Forelimb muscle (tissue), 1 donor: Measurements from ENCODE around the gene CAMK2B. TPM values are rescaled to one million over a fixed set of nuclear protein-coding genes. Genes with fewer than 3 reads are reported as not detected.
A peak's percentile ranks its signal among the peaks of the same experiment; 100 is the strongest.

ENCODE experiments used
- DNase-seq: peaks from one replicate; pipeline ENCODE4 v3.0.0-alpha.2; 2013; ENCODE audit warnings: low read depth
- polyA plus RNA-seq: library from polyadenylated mRNA; unstranded; fragments of 120-200 nt; gene quantifications from one replicate; pipeline ENCODE4 v1.2.1, GENCODE V29; 2013; ENCODE audit not compliant: insufficient read length

Gene CAMK2B
- polyA plus RNA-seq, 1 donor: 22.9 TPM

GRCh38 chr7:44257618-44258422, 67.6 kb downstream of the CAMK2B start:
- peak; percentile 31 for DNase-seq

DNA sequence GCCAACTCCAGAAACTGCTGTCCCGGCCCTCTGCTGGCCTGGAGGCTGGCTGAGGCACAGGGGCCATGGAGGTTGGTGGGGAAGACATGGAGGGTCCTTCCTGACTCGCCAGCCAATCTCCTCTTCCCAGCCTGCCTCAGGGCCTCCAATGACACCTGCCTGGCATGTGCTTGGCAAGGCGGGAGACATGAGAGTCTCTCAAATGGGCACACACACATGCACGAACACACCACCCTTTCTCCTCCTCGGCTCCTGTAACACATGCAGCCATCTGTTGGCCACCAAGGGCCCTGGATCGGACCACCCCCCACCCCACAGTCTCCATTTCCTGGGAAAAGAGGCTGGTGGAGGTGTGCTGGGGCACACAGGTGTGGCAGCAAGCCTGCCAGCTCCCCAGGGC, 68.2 kb downstream of the CAMK2B start:
- no peak for DNase-seq

GRCh38 chr7:44256459-44256858, 68.9 kb downstream of the CAMK2B start:
- no peak for DNase-seq

DNA sequence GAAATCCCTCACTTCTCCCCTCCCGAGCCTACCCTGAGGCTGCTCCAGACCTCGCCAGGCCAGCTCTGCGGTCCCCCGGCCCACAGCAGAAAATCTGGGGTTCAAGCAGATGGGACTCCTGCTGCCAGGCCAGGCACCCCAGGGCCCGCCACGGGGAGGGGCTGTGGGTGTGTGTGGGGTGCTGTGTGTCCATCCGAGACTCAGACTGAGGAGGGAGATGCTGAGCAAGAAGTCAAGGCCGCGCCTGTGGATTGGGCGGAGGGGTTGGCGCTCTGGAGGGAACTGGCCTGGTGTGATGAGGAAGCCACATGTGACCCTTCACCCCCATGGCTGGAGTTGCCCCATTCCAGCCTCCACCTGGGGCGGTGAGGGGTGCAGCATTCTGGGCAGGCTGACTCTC, 73.5 kb downstream of the CAMK2B start:
- DNase-seq: no peak

DNA sequence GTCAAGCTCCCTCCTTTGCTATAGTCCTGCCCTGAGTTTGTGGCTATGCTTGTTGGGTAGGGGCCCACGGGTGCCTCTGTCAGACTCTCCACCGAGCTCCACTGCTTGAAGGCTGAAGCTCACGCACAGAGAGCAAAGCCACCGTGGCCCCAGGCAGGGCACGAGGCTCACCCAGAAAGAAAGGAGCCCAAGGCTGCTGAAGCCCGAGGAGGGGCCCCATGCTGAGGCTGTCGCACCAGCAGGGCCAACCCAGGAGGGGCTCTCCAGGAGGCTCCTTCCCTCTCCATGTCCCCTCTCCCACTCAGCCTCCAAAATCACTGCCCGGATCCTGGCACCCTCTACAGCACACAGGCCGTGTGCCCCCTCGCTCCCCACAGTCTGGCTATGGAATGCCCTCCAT, 74.1 kb downstream of the CAMK2B start:
- DNase-seq: no peak

- DNase-seq: no peak
Measured at GRCh38 chr7:44249639-44250234, 75.7 kb downstream of the CAMK2B start.

- no peak for DNase-seq
Measured at GRCh38 chr7:44247868-44248651, 77.3 kb downstream of the CAMK2B start.

DNA sequence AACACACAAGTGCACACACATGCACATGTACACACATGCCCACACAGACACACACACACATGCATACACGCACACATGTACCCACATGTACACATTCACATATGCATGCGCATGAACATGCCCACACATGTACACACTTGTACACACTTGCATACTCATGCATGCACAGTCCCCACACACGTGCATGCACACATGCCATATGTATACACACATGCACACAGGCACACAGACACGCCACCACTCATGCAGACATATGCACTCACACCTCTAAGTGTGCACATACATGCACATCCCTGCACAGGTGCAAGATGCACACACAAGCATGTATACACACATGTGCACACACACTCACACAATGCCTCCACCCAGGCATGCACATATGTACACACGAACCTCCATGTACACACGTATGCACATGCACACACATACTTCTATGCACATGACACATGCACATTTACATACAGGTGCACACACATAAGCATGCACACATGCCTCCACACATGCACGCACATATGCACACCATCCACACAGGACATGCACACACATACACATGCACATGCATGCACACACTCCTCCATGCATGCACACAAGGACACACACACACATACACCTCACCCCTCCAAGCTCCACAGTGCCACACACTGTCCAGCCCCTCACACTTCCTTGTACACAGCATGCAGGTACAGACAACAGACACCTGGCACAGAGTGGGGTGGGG, 78.8 kb downstream of the CAMK2B start:
- DNase-seq: no peak

DNA sequence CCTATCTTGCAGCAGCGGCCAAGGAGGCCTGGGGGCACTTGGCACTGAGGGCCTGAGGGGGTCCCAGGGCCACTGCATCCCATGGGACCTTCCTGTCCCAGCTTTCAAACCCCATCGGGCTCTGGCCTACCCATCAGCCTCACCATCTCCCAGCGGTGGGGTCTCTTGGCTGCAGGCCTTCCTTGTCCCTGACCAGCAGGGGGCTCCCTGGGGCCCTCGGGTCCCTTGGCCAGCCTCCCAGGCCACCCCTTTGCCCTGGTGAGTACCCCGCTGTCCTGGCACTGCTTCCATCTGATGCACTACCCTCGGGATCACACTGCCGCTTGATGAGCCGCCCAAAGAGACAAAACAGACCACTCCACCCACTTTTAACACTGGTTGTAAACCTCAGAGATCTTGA, 81.1 kb downstream of the CAMK2B start:
- DNase-seq: no peak

- no peak for DNase-seq
Measured at GRCh38 chr7:44242091-44242490, 83.3 kb downstream of the CAMK2B start.

GRCh38 chr7:44240983-44241510, 84.3 kb downstream of the CAMK2B start:
- DNase-seq: no peak

DNA sequence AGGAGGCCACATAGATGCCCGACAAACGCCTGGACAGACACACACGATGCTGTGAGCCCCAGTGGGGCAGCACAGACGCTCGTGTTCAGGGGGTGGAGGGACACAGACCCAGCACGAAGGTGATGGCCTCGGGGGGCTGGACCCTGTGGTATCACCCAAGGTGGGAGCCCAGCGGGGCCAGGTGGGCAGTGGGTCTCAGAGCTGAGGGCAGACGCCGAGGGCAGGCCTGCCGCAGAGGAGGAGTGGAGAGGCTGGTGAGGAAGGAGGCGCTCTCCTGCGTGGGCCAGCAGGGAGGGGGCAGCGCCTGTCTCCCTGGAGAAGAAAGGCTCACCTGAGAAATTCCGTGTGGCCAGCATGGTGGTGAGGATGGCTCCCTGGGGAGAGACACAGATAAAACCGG, 85.0 kb downstream of the CAMK2B start:
- no peak for DNase-seq

- no peak for DNase-seq
Measured at GRCh38 chr7:44239361-44239760, 86.0 kb downstream of the CAMK2B start.

DNA sequence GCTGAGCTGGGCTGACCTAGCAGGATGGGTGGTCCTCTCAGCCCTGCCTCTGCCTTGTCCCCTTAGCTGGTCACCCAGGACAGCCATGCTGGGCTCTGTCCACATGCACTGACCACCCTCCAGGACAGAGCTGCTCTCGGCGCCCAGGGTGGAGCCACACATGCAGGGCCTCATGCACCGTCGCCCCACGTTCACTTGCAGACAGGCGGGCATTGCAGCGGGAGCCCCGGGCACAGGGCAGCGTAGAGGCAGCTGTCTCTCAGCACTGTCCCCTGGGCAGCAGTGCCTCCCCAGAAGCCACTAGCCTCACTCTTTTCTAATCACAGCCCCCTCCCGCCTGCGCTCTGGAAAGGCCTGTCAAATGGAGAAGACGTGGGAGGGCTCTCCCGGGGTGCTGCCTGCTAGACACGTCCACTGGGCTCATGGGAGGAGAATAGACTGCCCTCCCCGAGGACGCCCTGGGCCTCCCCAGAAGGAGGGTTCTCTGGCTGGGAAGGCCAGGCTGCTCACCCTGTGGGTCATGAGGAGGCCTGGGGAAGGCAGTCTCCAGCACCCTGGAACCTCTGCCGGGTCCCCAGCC, 87.2 kb downstream of the CAMK2B start:
- DNase-seq: no peak

DNA sequence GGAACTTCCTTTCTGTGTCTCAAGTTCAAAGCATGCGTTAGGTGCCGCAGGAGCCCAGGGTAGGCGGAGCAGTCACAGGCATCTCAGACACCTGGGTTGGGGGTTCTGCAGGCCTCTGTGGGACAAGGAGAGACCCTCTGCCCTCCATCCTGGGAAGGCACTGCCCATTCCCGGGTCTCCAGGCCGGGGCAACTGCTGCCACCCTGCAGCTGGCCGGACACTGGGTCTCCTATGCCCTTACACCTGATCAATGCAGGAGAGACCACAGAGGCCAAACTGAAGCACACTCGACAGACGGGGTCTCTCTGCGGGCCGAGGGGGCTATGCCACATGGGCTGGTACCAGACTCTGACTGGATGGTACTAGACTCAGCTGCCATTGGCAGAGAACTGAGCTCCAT, 87.7 kb downstream of the CAMK2B start:
- DNase-seq: no peak

DNA sequence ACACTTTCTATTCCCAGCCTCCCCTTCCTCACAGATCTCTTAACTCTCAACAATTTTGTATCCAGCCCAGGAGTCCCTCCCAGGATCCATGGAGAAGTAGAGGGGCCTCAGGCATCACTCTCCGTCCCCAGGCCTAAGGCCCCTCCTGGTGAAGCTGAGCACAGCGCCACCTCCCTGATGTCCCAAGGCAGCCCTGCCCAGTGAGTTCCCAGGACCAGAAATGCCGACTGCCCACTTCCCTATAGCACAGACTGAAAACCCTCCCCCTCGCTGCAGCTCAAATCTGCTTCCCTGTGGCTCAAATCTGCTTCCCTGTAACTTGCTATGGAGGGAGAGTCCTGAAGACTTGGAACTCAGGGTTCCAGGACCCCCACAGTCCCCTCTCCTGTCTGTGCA, 89.1 kb downstream of the CAMK2B start:
- DNase-seq: no peak

DNA sequence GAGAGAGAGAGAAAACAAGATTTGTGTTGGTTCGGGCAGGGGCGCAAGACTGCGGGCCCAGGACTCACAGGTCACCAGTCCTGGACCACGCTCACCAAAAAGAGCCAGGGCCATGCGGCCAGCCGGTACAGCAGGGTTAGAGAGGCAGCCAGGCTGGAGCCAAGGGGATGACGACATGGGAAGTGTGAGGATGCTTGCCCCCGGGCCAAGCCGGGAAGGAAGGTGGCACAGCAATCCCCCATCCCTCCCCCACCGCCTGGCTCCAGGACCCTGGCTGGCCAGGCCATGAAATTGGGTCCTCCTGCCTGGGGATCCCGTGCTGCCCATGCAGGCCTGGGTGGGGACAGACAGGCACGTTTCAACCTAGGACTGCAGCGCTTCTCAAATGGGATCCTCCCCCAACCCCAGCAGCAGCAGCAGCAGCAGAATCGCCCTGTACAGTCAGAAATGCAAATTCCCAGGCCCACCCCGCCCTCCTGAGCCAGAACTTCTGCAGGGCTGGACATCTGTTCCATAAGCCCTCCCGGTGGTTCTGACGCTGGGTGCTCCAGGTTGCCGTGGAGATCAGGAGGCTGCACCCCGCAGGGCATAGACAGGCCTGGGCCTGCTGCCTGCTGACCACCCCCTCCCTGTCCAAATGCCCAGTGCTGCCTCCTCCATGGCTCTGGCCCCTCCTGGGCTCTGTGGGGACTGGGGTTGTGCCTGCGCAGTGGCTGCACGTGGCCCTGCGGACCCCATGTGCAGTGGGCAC, 89.6 kb downstream of the CAMK2B start:
- DNase-seq: no peak

DNA sequence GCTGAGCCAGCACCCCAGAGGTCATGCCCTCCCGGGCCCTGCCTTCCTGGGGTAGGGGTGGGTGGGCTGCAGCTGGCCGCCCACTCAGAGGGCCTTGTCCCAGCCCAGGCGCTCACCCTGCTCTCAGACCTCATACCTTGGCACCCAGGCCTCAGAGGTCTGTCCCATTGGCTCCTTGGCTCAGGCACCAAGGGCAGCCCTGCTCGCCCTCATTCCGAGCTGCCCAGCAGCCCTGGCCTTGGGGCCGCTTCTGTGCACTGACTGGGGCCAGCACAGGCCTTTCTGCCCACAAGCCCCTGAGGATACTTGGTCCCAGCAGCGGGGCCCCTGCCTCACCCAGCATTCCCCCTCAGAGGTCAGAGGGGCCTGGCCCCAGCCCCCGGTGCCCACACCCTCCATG, 90.3 kb downstream of the CAMK2B start:
- no peak for DNase-seq

- no peak for DNase-seq
Measured at GRCh38 chr7:44232901-44233715, 92.3 kb downstream of the CAMK2B start.

DNA sequence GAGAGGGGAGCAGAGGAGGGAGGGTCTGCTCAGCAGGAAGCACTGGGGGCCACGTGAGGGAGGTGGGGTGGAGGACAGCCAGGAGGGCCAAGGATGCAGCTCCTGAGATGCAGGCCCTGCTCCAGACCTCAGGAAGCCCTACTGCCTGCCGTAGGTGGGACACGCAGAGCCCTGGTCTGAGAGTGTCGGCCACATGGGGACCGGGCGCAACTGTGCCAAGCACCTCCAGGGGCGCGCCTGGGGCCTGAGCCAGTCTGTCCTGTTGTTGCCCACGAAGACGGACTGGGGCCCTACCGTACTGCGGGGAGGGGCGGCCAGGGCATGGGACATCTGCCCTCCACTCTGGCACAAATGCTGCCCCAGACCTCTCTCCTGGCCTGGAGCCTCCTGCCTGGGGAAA, 93.0 kb downstream of the CAMK2B start:
- DNase-seq: no peak
